GM12891 (cell line): ENCODE data around the gene FBXO10.

Experiments
- DNase-seq: peaks from one replicate; pipeline ENCODE4 v3.0.0; 2011; ENCODE audit warnings: low spot score; ENCODE audit not compliant: insufficient read length
- FAIRE-seq: peaks from 2 replicates; lab custom pipeline; 2011; peaks lifted over from hg19 to GRCh38; lab: Jason Lieb, UNC
- PAX5 ChIP-seq: IDR thresholded peaks from 2 replicates; pipeline ENCODE4 v1.6.1; 2011; ENCODE audit warnings: low read length, moderate library complexity, mild to moderate bottlenecking; ENCODE audit not compliant: insufficient read depth, severe bottlenecking
- POLR2A ChIP-seq: IDR thresholded peaks from 2 replicates; pipeline ENCODE4 v1.6.1; 2011; ENCODE audit warnings: low read depth, low read length, control low read depth
- POLR2AphosphoS5 ChIP-seq: IDR thresholded peaks from 2 replicates; pipeline ENCODE4 v1.6.1; 2011; ENCODE audit warnings: low read depth, low read length, control low read depth
- POU2F2 ChIP-seq: IDR thresholded peaks from 2 replicates; pipeline ENCODE4 v1.6.1; 2011; ENCODE audit warnings: low read depth, mild to moderate bottlenecking, control low read depth, low read length, moderate library complexity
- SPI1 ChIP-seq: IDR thresholded peaks from 2 replicates; pipeline ENCODE4 v1.6.1; 2011; ENCODE audit warnings: low read depth, low read length, control low read depth
- TAF1 ChIP-seq: IDR thresholded peaks from 2 replicates; pipeline ENCODE4 v1.6.1; 2011; ENCODE audit warnings: low read depth, low read length, control low read depth

The FBXO10 gene

DNA sequence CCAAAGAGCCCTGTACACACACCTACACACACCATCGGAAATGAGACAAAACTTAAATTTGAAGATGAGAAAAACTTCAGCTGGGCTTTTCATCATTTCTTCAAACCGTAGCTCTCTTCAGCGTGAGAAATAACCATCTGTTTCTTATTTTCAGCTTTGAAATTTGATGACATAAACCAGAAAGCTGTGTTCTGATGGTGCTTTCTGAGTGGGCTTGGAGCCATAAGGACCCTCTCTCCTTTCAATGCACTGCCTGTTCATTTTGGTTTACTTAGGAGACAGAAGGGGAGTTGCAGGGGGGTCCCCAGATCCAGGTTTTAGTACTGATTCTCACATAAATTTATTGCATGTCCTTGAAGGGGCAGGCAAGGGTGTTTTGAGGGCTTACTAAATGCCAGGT, 9.5 kb downstream of the FBXO10 start:
- TF ChIP-seq POLR2AphosphoS5 (no peak), SPI1 (no peak), POLR2A (no peak), TAF1 (no peak), PAX5 (no peak), POU2F2 (no peak)
- FAIRE-seq = no peak
- DNase-seq = no peak

DNA sequence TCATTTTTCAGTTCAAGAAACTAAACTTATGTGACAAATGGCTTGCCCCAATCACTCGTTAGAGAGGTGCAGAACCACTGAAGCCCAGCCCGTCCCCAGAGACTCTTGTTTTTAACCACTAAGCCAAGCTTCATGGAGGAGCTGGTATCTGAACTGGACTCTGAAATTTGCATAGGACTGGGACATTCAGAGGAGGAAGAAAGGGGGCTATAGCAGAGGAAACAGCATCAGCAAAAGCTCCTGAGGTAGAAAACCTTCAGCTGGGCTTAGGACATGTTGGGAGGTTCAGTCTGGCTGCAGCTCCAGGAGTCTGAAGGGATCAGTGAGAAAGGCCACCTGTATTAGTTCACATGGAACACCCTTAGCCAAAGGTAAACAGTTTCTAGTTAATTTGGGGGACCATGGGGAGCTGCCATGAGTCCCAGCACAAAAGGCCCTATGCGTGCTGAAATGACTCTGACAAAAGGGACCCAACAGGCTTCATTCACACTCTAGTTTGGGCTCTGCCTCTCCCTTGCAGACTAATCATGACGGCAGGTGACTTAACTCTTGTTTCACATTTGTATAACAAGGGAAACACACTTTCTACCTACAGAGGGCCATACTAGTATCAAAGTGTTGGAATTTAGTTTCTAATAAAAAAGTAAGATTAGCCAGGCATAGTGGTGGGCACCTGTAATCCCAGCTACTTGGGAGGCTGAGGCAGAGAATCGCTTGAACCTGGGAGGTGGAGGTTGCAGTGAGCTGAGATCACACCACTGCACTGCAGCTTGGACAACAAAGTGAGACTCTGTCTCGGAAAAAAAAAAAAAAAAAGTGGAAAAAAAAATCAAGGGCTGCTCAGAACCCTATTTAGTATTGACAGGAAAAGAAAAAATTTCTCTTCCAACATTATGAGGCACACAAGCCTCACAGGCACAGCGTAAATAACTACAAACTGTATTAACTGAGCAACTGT, 10.2 kb downstream of the FBXO10 start:
- DNase-seq = peak; percentile 21
- TF ChIP-seq PAX5 (no peak), TAF1 (peak; percentile 13; the same call in 1 of the 2 replicates), POU2F2 (peak; percentile 91), SPI1 (no peak), POLR2AphosphoS5 (peak; percentile 58; the same call in 1 of the 2 replicates), POLR2A (peak; percentile 82)
- peak; percentile 84 for FAIRE-seq

DNA sequence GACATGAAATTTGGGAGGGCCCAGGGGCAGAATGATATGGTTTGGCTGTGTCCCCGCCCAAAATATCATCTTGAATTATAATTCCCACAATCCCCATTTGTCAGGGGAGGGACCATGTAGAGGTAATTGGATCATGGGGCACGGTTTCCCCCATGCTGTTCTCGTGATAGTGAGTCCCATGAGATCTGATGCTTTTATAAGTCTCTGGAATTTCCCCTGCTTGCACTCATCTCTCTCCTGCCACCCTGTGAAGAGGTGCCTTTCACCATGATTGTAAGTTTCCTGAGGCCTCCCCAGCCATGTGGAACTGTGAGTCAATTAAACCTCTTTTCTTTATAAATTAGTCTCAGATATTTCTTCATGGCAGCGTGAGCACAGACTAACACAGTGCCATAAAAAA, 11.3 kb downstream of the FBXO10 start:
- TF ChIP-seq SPI1 (no peak), PAX5 (peak; percentile 15)
- no peak for FAIRE-seq
- no peak for DNase-seq

DNA sequence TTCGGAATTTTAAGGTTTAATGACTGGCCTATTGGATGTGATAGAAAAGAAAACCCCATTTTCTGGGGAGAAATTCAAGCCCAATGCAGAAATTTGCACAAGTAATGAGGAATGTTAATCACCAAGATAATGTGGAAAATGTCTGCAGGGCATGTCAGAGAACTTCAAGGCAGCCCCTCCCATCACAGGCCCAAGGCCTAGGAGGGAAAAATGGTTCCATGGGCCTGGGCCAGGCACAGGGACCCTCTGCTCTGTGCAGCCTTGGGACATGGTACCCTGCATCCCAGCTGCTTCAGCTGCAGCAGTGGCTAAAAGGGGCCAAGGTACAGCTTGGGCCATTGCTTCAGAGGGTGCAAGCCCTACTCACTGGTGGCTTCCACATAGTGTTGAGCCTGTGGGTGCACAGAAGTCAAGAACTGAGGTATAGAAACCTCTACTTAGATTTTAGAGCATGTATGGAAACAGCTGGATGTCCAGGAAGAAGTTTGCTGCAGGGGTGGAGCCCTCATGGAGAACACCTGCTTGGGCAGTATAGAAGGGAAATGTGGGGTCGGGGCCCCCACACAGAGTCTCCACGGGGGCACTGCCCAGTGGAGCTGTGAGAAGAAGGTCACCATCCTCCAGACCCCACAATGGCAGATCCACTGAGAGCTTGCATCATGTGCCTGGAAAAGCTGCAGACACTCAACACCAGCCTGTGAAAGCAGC, 12.2 kb downstream of the FBXO10 start:
- DNase-seq = no peak
- no peak for FAIRE-seq
- no peak for TF ChIP-seq SPI1
- no peak for TF ChIP-seq PAX5
- no peak for TF ChIP-seq TAF1
- no peak for TF ChIP-seq POLR2A

DNA sequence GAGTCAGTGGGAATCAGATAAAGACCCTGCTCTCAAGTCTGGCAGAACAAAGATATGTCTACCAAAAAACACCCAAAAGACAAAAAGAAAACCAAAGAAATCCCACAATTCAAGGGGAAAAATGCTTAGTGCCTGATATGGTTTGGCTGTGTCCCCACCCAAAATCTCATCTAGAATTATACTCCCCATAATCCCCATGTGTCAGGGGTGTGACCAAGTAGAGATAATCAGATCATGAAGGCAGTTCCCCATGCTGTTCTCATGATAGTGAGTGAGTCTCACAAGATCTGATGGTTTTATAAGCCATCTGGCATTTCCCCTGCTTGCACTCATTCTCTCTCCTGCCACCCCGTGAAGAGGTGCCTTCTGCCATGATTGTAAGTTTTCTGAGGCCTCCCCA, 13.4 kb downstream of the FBXO10 start:
- DNase-seq (no peak), FAIRE-seq (no peak)
- TF ChIP-seq POU2F2 (no peak), POLR2AphosphoS5 (no peak), POLR2A (no peak), PAX5 (no peak), TAF1 (no peak), SPI1 (no peak)

DNA sequence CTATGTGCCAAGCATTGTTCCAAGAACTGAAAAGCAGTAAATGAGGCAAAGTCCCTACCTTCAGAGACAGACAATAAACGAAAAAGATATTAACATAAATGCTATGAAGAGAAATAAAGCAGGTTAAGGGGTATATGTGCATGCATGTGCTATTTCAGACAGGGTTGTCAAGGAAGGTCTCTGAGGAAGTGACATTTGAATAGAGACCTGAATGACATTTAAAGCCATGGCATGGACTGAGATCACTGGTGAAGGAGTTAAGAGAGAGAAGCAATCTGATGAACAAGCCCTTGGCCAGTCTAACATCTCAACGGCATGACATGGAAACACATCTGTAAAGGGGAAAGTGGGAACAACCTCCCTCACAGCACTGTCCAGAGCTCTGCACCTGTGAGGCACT, 14.5 kb downstream of the FBXO10 start:
- no peak for DNase-seq
- TF ChIP-seq PAX5 (no peak), POLR2A (no peak), SPI1 (peak; percentile 62), POU2F2 (no peak), TAF1 (no peak), POLR2AphosphoS5 (no peak)
- FAIRE-seq = peak; percentile 80

DNA sequence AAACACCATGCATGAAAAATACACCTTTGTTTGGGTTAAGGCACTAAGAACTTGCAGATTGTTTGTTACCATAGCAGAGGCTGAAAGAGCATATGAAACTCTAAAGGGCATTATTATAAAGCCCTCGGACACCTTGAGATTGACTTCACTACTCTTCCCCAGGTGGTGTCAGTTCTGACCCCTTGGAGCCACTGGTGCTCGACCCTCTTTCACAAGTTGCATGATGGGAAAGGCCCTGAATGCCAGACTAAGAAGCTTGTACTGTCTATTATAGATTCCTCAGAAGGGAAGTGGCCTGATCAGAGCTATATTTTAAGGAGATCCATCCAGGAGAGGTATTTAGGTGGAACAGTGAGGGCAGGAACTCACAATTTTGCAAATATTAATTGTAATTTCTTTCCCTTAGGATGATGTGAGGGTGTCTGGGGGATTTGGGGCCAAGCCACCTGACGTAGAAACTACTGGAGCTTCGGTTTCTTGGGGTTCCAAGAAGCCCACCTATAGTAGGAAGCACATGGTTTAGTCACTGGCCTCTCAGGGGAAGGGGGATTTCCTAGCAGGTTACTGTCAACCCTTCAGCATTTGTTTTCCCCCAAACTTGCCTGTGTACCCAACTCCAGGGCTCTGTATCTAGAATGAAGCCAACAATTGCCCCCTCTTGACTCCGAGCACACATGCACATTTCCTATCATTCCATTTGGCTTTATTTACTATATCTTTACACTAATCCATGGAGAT, 16.2 kb downstream of the FBXO10 start:
- TF ChIP-seq POLR2AphosphoS5 = no peak
- no peak for TF ChIP-seq POU2F2
- no peak for TF ChIP-seq POLR2A
- TF ChIP-seq TAF1 = no peak
- TF ChIP-seq SPI1 = no peak
- no peak for TF ChIP-seq PAX5
- no peak for DNase-seq
- no peak for FAIRE-seq

DNA sequence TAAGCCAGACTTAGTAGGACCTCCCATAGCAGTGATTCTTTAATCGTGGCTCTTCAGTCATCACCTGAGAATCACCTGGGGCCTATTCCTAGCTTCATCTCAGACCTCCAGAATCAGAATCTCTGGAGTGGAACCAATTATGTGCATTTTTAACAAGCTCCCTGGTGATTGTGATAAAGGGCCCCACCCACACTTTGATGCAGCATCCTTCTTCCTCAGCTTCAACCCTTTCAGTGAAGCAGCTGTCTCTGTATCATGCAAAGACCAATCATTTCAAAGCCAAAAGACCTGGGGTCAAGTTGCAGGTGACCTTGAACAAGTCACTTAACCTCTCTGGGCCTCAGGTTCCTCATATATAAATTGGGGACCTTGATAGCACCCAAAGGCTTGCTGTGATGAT, 17.1 kb downstream of the FBXO10 start:
- FAIRE-seq (no peak), DNase-seq (no peak)
- TF ChIP-seq TAF1 (no peak), PAX5 (no peak), POU2F2 (no peak), POLR2AphosphoS5 (no peak), POLR2A (no peak), SPI1 (no peak)

DNA sequence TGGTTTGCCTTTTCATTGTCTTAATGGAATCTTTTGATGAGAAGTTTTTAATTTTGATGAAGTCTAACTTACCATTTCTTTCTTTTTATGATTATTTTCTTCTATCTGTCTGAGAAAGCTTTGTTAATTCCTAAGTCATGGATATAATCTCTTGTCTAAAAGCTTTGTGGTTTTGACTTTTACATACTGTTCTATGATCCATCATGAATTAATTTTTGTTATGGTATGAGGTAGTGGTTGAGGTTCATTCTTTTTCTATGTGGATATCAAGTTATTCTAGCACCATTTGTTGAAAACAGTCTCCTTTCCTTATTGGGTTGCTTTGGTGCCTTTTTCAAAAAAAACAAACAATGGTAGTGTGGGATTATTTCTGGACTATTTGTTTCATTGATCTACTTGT, 20.4 kb downstream of the FBXO10 start:
- TF ChIP-seq SPI1 (no peak), PAX5 (no peak), TAF1 (no peak), POLR2A (no peak)
- DNase-seq = no peak
- FAIRE-seq = peak; percentile 48
